Colonic mucosa (tissue), 4 donors: ENCODE measurements around the gene CFAP92. TPM values are rescaled to one million over a fixed set of nuclear protein-coding genes. Genes with fewer than 3 reads are reported as not detected.

Source experiments
- DNase-seq: peaks from one replicate; pipeline ENCODE4 v3.0.0-alpha.2; 2020
- H3K27ac ChIP-seq: fragments of 200-600 bp; one replicate; pipeline ENCODE4 v1.8.0; 2021
- H3K27me3 ChIP-seq: fragments of 200-600 bp; one replicate; pipeline ENCODE4 v1.8.0; 2021
- H3K36me3 ChIP-seq: fragments of 200-600 bp; one replicate; pipeline ENCODE4 v1.8.0; 2021
- H3K4me1 ChIP-seq: fragments of 200-600 bp; one replicate; pipeline ENCODE4 v1.8.0; 2021; ENCODE audit warnings: mild to moderate bottlenecking
- H3K4me3 ChIP-seq: fragments of 200-600 bp; one replicate; pipeline ENCODE4 v1.8.0; 2021
- H3K9ac ChIP-seq, 2 donors: one replicate each; pipeline ENCODE4 v1.7.0; 2013; ENCODE audit warnings: control low read depth in 2 of 2, low read depth in 2 of 2, low read length in 2 of 2
- H3K9me3 ChIP-seq: fragments of 200-600 bp; one replicate; pipeline ENCODE4 v1.8.0; 2021
- CTCF ChIP-seq: fragments of 200-600 bp; IDR thresholded peaks from one replicate; pipeline ENCODE4 v1.8.0; 2022; ENCODE audit warnings: antibody characterized with exemption, mild to moderate bottlenecking
- intact Hi-C: fragments of 100-400 bp; cut with DNase I; formaldehyde crosslinking; loops from one replicate; pipeline ENCODE4 v1.14.1; 2022
- total RNA-seq, 2 donors: library from RNA; stranded (reverse); fragmentation: NEBNext Ultra II Directional in 1 of 2; extraction: Animal tissue kit (Norgen Biotek cat#: 25700) in 1 of 2; gene quantifications; one replicate each; pipeline ENCODE4 v1.2.1, GENCODE V29; 2021
- donor health status: healthy.
- donor health status: DM: no; HTN: no; CAD: no.
- donor health status: DM: no; HTN: no; CAD: no.

CFAP92 gene
- total RNA-seq, 2 donors from 2014 or later, result 0.77 to 1.2 TPM

- TF ChIP-seq CTCF, result no peak
These were observed 115.8 kb downstream of the CFAP92 start for GRCh38 chr3:128878011-128878457.

GRCh38 chr3:128875556-128876120, 118.2 kb downstream of the CFAP92 start:
- no peak overlapping the region for H3K9ac ChIP-seq
- no peaks in the 10 kb centered on the region for H3K36me3 ChIP-seq
- no peaks in the 10 kb centered on the region for H3K27me3 ChIP-seq
- TF ChIP-seq CTCF, result peak; percentile 24
- peaks cover 15% of the 10 kb centered on the region for H3K4me1 ChIP-seq
- no peak overlapping the region for H3K27ac ChIP-seq
- no peaks in the 10 kb centered on the region for H3K9me3 ChIP-seq
- no peak overlapping the region for H3K4me3 ChIP-seq
- intact Hi-C loops, result no loop called here
- DNase-seq, result peak; percentile 28

More at GRCh38 chr3:128878011-128878457, 115.8 kb downstream of the CFAP92 start:
- Histone ChIP-seq H3K36me3 (no peaks in the 10 kb centered on the region), H3K9me3 (no peaks in the 10 kb centered on the region), H3K27ac (no peak overlapping the region), H3K4me3 (peak overlapping the region; percentile 91), H3K9ac (peak overlapping the region; percentile 68 to 92), H3K27me3 (no peaks in the 10 kb centered on the region), H3K4me1 (peaks cover 19% of the 10 kb centered on the region)
- no peak for DNase-seq
- intact Hi-C loops, result no loop called here

- no peaks in the 10 kb centered on the region for H3K36me3 ChIP-seq
- H3K9me3 ChIP-seq, result no peaks in the 10 kb centered on the region
- no peak overlapping the region for H3K27ac ChIP-seq
- H3K4me3 ChIP-seq, result no peak overlapping the region
- DNase-seq, result no peak
- intact Hi-C loops, result no loop called here
- no peak for TF ChIP-seq CTCF
- H3K4me1 ChIP-seq, result peaks cover 7% of the 10 kb centered on the region
- H3K27me3 ChIP-seq, result no peaks in the 10 kb centered on the region
- H3K9ac ChIP-seq, result no peak overlapping the region
These were observed 119.2 kb downstream of the CFAP92 start for GRCh38 chr3:128874481-128875180.

GRCh38 chr3:128873244-128874022, 120.4 kb downstream of the CFAP92 start:
- Histone ChIP-seq H3K27ac (no peak overlapping the region), H3K4me3 (no peak overlapping the region), H3K36me3 (no peaks in the 10 kb centered on the region), H3K27me3 (no peaks in the 10 kb centered on the region), H3K9ac (no peak overlapping the region), H3K9me3 (no peaks in the 10 kb centered on the region), H3K4me1 (peaks cover 6% of the 10 kb centered on the region)
- intact Hi-C loops, result no loop called here
- no peak for DNase-seq
- TF ChIP-seq CTCF, result no peak

GRCh38 chr3:128872744-128873143, 121.1 kb downstream of the CFAP92 start:
- no peaks in the 10 kb centered on the region for H3K36me3 ChIP-seq
- H3K9me3 ChIP-seq, result no peaks in the 10 kb centered on the region
- TF ChIP-seq CTCF, result no peak
- no peak overlapping the region for H3K9ac ChIP-seq
- no peak for DNase-seq
- no peaks in the 10 kb centered on the region for H3K4me1 ChIP-seq
- H3K27ac ChIP-seq, result no peak overlapping the region
- no peak overlapping the region for H3K4me3 ChIP-seq
- H3K27me3 ChIP-seq, result no peaks in the 10 kb centered on the region
- intact Hi-C loops, result no loop called here
